Epithelial cell of esophagus (primary cell): ENCODE results near the gene ZBTB47.

Source experiments
- DNase-seq: peaks from one replicate; pipeline ENCODE4 v3.0.0; 2010; ENCODE audit warnings: low read depth
- H3K4me3 ChIP-seq: 2 replicates; pipeline ENCODE4 v1.5.1; 2011; ENCODE audit warnings: mild to moderate bottlenecking, low read length, control low read depth
- TF ChIP-seq, protein P1 (sequence below): IDR thresholded peaks from 2 replicates; pipeline ENCODE4 v1.5.1; 2011; ENCODE audit warnings: low read depth, mild to moderate bottlenecking, low read length, control low read depth, inconsistent platforms; ENCODE audit not compliant: insufficient read depth; ENCODE audit errors: missing control alignments

Gene ZBTB47

DNA sequence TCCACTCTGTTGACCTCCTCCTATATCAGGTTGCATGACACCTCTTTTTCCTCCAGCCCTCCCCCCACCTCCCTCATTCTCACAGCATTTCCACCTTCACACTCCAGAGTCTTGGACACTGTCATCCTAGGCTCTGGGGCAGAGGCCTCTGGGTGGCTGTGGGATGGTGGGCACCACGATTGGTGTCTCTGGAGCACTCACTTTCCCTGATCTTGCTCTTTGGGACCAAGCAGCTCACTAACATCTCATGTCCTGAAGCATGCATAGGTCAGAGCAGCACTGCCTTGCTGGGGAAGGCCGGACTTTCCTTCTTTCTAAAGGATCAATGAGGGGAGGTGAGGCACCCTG lies 14.9 kb downstream of the ZBTB47 start:
- DNase-seq: no peak
- no peak overlapping the region for H3K4me3 ChIP-seq
- TF ChIP-seq, protein P1, sequence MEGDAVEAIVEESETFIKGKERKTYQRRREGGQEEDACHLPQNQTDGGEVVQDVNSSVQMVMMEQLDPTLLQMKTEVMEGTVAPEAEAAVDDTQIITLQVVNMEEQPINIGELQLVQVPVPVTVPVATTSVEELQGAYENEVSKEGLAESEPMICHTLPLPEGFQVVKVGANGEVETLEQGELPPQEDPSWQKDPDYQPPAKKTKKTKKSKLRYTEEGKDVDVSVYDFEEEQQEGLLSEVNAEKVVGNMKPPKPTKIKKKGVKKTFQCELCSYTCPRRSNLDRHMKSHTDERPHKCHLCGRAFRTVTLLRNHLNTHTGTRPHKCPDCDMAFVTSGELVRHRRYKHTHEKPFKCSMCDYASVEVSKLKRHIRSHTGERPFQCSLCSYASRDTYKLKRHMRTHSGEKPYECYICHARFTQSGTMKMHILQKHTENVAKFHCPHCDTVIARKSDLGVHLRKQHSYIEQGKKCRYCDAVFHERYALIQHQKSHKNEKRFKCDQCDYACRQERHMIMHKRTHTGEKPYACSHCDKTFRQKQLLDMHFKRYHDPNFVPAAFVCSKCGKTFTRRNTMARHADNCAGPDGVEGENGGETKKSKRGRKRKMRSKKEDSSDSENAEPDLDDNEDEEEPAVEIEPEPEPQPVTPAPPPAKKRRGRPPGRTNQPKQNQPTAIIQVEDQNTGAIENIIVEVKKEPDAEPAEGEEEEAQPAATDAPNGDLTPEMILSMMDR: no peak

DNA sequence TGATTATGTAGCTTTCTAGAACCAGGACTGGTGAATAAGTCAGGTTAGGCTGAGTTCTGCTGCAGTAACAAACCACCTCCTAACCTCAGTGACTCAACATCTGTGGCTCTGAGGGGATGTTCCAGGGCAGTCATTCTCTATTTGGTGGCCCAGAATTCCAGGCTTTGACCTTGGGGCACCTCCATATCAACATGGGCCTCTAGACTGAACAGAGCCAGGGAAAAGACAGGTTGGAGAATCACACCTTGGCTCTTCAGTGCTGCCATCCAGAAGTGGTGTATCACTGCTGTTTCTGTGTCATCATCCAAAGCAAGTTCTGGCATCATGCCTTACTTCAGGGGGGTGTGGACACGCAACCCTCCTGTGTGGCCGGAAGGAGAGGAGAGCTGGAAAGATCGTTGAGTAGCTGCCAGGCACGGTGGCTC lies 15.3 kb downstream of the ZBTB47 start:
- no peak overlapping the region for H3K4me3 ChIP-seq
- TF ChIP-seq, protein P1: no peak
- DNase-seq: peak; percentile 65

DNA sequence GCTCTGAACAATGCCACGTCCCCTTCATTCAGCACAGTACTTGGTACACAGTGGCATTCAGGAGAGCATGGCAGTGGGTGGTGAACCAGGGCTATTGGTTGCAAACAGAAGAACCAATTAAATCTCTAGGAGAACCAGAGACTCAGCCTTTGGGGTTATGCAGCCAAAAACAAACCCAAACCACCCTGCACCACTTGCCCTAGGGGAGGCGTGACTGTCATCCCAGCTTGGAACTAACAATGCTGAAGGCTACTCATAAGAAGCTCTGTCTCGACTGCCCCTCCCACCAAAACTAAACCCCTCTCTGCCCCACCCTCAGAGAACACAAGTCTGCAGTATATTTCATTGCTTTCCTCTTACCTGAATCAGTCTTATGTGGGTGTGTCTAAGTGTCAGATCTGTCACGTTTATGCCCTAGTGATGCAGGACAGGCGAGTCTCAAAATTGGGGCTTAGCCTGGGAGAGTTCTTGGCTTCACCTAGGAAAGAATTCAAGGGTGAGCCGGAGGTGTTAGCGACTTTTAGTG lies 16.6 kb downstream of the ZBTB47 start:
- H3K4me3 ChIP-seq: no peak overlapping the region
- TF ChIP-seq, protein P1: no peak
- peak; percentile 15 for DNase-seq

DNA sequence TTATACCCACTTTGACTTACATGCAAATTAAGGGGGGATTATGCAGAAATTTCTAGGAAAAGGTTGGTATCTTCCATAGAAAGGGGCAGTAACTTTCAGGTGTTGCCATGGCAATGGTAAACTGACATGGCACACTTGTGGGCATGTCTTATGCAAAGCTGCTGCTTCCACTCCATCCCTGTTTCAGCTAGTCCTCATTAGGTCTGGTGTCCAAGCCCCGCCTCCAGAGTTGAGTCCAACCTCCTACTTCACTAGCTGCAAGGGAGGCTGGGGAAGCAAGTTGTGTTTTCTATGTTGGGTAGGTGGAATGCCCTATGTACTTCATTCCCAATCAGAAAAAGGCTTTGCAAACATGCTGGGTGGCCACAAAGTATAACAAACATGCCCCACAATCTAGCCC lies 17.2 kb downstream of the ZBTB47 start:
- no peak overlapping the region for H3K4me3 ChIP-seq
- TF ChIP-seq, protein P1: no peak
- DNase-seq: no peak

DNA sequence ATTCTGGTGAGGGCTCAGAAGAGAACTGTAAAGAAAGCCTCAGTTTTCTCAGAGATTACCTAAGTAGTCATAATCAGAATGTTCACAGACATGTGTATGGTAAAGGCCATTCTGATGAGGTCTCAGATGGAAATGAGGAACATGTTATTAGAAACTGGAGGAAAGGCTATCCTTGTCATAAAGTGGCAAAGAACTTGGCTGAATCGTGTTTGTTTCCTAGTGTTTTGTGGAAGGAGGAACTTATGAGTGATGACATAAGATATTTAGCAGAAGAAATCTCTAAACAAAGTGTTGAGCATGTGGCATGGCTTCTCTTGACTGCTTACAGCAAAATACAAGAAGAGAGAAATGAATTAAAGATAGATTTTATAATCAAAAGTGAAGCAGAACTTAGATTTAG lies 19.0 kb downstream of the ZBTB47 start:
- TF ChIP-seq, protein P1: no peak
- DNase-seq: no peak

DNA sequence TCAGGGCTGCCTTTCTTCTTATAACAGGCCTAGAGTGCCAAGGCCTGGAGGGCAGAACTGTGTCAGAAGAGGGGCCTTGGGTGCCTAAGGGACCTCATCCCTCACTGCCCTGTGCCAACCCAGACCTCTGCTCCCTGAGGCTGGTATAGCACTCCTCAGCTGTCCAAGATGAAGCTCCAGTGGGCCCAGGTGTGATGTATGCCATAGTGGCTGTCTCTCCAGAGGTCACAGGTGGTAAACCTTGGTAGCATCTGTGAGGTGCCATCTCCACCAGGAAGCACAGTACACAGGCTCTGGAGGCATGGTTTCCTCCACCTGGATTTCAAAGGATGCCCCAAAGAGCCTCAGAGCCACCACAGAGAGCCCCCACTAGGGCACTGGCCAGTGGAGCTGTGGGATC lies 19.6 kb downstream of the ZBTB47 start:
- TF ChIP-seq, protein P1: no peak
- no peak for DNase-seq
- H3K4me3 ChIP-seq: no peak overlapping the region

More for the DNA sequence above, 19.0 kb downstream of the ZBTB47 start:
- H3K4me3 ChIP-seq: no peak overlapping the region

DNA sequence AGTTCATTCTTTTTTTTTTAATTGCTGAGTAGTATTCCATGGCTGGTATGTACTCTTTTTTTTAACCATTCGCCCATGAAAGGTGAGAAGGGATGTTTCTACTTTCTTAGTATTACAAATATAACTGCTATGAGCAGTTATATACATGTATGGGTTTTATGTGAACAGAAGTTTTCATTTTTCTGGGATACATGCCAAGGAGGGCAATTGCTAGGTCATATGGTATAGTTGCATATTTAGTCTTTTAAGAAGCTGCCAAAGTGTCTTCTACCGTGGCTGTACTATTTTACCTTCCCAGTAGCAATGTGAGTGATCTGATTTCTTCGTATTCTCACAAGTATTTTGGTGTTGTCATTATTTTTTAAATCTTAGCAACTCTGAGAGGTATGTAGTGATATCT lies 20.6 kb downstream of the ZBTB47 start:
- TF ChIP-seq, protein P1: no peak
- no peak for DNase-seq
- H3K4me3 ChIP-seq: no peak overlapping the region
